GM23338 (cell line): ENCODE results near the gene AHI1.

Source experiments
- CTCF ChIP-seq, 2 experiments: fragments of 200-600 bp in 1 of 2; sonication (generic) in 1 of 2; conservative IDR thresholded peaks; 2 replicates each; pipeline versions ENCODE4 v1.5.1 to v1.6.1; 2016 to 2017; ENCODE audit warnings: antibody characterized with exemption in 2 of 2, low read depth in 2 of 2, mild to moderate bottlenecking in 2 of 2, moderate library complexity in 1 of 2
- EZH2 ChIP-seq: fragments of 200-600 bp; sonication (generic); IDR thresholded peaks from one replicate; pipeline ENCODE4 v1.8.0; 2017; ENCODE audit warnings: antibody characterized with exemption, mild to moderate bottlenecking, low read depth; ENCODE audit not compliant: unreplicated experiment
- EZH2phosphoT487 ChIP-seq: fragments of 200-600 bp; sonication (generic); IDR thresholded peaks from one replicate; pipeline ENCODE4 v1.8.1; 2018; ENCODE audit warnings: antibody characterized with exemption; ENCODE audit not compliant: unreplicated experiment
- JUNB ChIP-seq: IDR thresholded peaks from one replicate; pipeline ENCODE4 v1.6.1; 2016; ENCODE audit warnings: antibody characterized with exemption; ENCODE audit not compliant: unreplicated experiment
- NANOG ChIP-seq: IDR thresholded peaks from 2 replicates; pipeline ENCODE4 v1.6.1; 2016; ENCODE audit warnings: antibody characterized with exemption, borderline replicate concordance
- POLR2AphosphoS5 ChIP-seq: IDR thresholded peaks from 2 replicates; pipeline ENCODE4 v1.6.1; 2016; ENCODE audit warnings: antibody characterized with exemption, low read depth
- REST ChIP-seq: IDR thresholded peaks from one replicate; pipeline ENCODE4 v1.6.1; 2018; ENCODE audit warnings: antibody characterized with exemption; ENCODE audit not compliant: unreplicated experiment
- TF ChIP-seq, protein P1 (sequence below): IDR thresholded peaks from 2 replicates; pipeline ENCODE4 v1.6.1; 2016; ENCODE audit warnings: antibody characterized with exemption

- TF ChIP-seq EZH2phosphoT487 (no peak), CTCF (conservative IDR thresholded peaks at IDR 0.05; ENCODE audit: low read depth in 2 of 2) (no peak), EZH2 (no peak), REST (no peak), POLR2AphosphoS5 (no peak), NANOG (no peak), JUNB (no peak)
- TF ChIP-seq, protein P1, sequence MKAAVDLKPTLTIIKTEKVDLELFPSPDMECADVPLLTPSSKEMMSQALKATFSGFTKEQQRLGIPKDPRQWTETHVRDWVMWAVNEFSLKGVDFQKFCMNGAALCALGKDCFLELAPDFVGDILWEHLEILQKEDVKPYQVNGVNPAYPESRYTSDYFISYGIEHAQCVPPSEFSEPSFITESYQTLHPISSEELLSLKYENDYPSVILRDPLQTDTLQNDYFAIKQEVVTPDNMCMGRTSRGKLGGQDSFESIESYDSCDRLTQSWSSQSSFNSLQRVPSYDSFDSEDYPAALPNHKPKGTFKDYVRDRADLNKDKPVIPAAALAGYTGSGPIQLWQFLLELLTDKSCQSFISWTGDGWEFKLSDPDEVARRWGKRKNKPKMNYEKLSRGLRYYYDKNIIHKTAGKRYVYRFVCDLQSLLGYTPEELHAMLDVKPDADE, result no peak
Measured at GRCh38 chr6:135329851-135330803, 167.4 kb downstream of the AHI1 start.
